GM19099 (cell line): ENCODE results near the gene HTT.

Experiments
- POLR2A ChIP-seq: IDR thresholded peaks from 3 replicates; pipeline ENCODE4 v1.6.1; 2011; ENCODE audit warnings: low read depth; ENCODE audit not compliant: insufficient read length; ENCODE audit errors: extremely low read depth

Gene HTT

GRCh38 chr4:3268395-3269104, 194.1 kb downstream of the HTT start:
- no peak for TF ChIP-seq POLR2A

DNA sequence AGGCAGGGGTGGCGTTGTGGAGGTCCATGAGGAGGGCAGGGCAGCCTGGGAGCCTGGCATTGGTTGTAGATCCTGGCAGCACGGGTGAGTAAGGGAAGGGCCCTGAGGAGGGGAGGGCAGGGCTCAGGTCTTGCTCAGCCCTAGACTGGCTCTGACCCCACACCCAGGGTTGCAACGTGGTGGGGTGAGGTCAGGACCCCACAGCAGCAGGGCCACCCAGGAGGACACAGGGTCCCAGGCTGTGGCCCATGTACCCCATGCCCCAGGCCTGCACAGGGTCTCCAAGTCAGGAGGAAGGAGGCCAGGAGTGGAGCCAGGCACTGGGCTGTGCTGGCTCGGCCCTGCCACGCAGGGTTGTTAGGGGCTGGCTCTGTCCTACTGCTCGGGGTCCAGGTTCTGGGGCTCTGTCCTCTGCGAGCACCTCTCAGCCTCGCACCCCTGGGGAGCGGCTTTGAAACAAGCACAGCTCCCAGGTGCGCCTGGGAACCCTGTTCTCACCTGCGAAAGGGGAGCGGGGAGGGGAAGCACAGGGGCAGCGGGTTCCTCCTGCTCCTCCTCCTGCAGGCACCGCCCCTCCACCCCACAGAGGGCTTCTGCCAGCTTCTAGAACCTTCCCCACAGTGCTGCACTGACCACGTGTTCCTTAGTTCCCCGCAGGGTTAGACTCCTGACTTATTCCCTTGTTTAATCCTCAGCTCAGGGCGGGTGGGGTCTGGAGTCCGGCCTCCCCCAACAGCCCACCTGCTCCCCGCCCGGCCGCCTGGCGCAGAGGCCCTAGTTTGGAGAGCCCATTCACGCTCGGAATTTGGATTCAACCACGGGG, 194.8 kb downstream of the HTT start:
- no peak for TF ChIP-seq POLR2A

- TF ChIP-seq POLR2A, result no peak
Measured at GRCh38 chr4:3269991-3270611, 195.6 kb downstream of the HTT start.

DNA sequence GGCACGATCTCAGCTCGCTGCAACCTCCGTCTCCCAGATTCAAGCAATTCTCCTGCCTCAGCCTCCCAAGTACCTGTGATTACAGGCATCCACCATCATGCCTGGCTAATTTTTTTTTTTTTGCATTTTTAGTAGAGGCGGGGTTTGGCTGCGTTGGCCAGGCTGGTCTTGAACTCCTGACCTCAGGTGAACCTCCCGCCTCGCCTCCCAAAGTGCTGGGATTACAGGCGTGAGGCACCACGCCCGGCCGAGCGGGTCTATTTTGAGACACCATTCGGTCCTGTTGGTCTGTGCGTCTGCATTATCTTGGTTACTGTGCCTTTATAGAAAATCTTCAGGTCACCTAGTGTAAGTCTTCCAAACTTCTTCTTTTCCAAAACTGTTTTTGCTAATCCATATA, 196.7 kb downstream of the HTT start:
- no peak for TF ChIP-seq POLR2A

- no peak for TF ChIP-seq POLR2A
Measured at GRCh38 chr4:3276986-3277385, 202.5 kb downstream of the HTT start.

- no peak for TF ChIP-seq POLR2A
Measured at GRCh38 chr4:3280466-3280865, 206.0 kb downstream of the HTT start.

DNA sequence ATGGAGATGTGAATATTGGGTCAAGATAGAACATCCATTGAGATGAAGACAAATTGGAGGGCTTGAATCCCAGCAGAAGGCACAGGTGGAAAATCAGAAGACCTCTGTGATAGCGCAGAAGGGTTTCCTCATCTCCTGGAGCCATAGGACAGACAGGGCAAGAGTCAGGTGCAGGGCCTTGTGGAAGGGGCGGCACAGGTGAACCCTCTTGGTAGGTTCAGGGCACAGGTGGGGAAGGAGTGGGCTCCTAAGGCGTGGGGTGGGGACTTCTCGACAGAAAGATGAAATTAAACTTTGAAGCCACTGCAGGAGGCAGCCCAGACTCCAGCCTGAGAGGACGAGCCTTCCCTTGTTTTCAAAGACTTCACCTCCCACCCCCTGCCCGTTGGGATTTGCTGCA, 209.0 kb downstream of the HTT start:
- no peak for TF ChIP-seq POLR2A

GRCh38 chr4:3283916-3284315, 209.4 kb downstream of the HTT start:
- no peak for TF ChIP-seq POLR2A

- no peak for TF ChIP-seq POLR2A
Measured at GRCh38 chr4:3284734-3285557, 210.5 kb downstream of the HTT start.

DNA sequence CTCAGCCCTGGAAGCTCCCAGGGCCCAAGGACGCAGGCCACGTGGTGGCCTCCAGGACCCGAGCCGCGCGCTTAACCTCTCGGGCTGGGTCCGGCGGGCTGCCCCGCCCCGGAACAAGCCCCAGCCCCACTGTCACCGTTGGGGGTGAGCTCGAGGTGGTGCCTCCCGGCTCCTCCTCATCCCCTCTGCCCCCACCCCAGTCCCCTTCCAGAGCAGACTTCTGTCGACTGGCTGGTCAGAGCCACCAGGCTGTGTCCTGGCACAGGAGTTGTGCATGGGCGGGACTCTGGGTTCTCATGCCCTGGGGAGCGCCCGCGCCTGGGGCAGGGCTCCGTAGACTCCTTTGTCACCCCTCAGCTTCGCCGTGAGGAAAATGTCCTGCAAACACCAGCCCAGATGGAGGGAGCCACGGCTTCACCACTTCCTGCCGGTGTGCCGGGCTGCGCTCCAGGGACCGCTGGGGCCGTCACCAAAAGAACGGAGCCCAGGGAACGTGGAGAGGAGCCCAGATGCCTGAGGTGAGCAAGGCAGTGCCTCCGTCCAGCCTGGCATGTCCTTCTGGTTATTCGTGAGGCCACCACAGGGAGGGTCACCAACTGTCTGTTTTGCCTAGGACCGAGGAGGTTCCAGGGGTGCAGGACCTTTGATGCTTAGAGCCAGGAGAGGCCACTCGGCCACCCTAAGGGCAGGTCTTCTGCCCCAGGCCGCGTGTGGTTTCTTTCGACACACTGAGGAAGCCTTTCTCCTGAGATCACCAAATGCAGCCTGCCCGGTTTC, 211.3 kb downstream of the HTT start:
- TF ChIP-seq POLR2A, result no peak

DNA sequence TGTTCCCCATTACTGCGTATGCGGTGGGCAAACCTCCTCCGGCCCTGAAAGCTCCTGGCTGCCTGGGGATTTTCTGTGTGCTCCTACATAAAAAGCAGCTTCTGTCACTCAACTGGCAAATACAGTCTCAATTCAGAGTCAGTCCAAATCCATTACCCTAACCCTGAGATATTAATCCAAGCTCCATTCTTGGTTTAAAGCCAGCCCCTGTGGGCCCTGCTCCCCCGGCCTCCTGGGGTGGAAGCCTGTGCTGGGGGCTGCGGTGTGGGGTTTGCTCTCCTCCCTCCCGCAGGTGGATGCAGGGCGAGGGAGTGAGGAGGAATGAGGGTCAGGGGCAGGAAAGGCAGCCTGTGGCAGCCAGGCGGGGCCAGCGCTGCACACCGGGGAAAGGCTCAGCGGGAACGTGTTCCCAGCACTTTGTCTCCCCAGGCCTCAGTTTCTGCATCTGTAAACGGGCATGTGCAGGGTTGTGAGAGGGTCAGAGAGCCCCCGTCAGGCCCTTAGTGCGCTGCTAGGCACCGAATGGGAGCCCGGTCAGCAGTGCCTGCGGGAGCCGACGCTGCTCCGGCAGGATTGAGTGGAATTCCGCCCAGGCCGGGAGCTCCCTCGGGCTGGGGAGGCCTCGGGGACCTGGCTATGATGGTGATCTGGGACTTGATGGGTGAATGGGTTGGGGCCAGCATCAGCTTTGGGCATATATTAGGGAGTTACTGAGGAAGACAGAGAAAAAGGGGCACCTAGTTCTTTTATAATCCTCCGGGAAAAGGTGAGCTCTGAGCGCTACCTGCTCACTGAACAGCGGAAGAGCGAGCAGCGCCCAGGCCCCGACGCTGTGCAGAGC, 212.1 kb downstream of the HTT start:
- TF ChIP-seq POLR2A, result no peak

- no peak for TF ChIP-seq POLR2A
Measured at GRCh38 chr4:3287271-3287971, 212.9 kb downstream of the HTT start.
